GM19239 (cell line): ENCODE results near the gene DYNC1LI1.
"Not testable (repeated sequence)": the region's sequence is repeated elsewhere in the genome, so short reads cannot be mapped to it uniquely, and the experiment has no call there.

Source experiments
- DNase-seq: peaks from one replicate; pipeline ENCODE4 v3.0.0; 2011; ENCODE audit warnings: low spot score; ENCODE audit not compliant: insufficient read length
- FAIRE-seq: peaks from 2 replicates; lab custom pipeline; 2011; peaks lifted over from hg19 to GRCh38; lab: Jason Lieb, UNC

The DYNC1LI1 gene

DNA sequence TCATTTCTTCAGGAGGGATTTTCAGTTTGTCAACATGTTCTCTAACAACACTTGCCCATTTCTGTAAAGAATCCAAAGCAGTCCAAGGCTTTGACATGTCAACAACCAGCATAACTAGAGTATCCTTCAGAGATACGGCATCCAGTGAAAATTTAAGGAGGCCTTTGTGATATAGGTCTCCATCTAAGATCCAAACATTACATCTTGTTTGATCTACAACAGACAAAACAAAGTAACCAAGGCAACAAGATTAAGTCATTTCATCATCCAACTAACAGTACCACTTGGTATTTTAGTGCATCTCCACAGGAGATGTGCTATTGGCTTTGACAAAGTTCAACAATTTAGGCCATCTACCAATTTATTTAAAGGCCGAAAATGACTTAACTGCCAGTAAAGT lies 25.8 kb downstream of the DYNC1LI1 start:
- no peak for DNase-seq
- FAIRE-seq: no peak

DNA sequence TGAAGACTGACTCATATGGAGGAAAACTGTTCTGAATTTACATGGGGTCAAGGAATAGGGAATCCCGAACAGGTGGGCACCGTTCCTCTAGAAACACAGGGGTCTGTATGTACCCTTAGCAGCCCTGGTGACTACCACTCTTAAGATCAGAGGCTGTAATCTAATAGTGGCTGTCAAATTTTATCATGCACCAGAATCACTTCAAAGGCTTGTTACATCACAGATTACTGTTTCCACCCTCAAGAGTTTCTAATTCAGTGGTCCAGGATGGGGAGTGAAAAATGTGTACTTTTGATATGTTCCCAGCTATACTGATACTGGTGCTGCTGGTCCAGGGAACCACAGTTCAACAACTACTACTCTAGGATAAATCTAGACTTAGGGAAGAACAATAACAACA lies 27.9 kb downstream of the DYNC1LI1 start:
- DNase-seq (no peak), FAIRE-seq (peak; percentile 70)

DNA sequence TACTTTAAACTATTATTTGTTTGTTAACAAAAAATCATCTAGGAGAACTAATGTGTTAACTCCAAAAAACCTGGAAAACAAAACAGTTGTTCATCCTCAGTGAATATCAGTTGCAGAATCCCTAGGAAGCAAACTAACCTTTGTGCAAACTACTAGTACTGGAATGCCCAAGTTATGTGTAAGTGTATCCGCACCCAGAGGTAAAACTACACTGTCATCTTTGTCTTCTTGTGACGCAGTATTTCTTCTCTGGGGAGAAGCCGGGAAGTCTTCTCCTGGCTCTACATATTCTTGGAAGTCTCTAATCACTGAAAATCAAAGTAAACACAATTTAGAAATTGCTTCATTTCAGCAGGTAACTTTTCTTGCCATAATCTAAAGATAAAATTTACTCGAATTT lies 29.8 kb downstream of the DYNC1LI1 start:
- DNase-seq (no peak), FAIRE-seq (no peak)

DNA sequence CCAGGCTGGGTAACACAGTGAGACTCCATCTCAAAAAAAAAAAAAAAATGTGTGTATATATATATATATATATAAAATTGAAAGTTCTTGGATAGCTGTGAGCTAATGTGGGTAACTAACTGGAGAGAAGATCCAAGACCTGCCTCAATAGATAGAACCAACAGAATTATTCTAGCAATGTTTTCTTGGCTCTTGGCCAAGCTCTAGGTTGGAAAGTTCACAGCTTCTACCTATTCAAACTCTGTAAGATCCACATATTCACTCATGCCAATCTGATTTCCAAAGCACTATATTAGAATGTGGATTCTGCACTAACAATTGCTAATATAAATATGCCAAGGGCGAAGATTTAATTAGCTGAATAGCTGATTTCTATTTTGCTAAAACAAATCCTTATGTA lies 38.2 kb downstream of the DYNC1LI1 start:
- DNase-seq (no peak), FAIRE-seq (no peak)

DNA sequence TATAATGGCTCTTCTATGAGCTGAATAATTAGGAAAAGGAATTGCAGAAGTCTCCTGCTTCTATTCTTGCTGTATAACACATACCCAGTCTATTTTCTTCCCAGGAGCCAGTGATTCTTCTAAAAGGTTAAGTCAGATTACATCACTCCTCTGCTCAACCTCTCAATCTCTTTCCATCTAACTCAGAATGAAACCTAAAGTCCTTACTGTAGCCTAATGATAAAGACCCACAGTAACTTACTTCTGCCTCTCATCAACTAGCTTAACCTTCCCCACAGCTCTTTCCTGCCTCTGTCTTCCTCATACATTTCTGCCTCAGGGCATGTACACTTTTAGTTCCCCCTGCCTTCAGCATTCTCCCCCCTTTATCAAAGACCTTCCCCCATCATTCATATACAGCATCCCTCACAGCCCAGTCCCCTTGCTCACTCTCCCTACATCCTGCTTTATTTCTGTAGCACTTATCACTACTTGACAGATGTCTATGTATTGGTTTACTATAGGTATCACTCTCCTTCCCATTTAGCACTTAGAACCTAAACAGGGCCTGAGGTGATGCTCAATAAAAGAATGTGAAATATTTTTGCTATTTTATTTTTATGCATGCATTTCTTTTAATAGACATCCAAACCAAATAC lies 39.5 kb downstream of the DYNC1LI1 start:
- no peak for DNase-seq
- FAIRE-seq: no peak

DNA sequence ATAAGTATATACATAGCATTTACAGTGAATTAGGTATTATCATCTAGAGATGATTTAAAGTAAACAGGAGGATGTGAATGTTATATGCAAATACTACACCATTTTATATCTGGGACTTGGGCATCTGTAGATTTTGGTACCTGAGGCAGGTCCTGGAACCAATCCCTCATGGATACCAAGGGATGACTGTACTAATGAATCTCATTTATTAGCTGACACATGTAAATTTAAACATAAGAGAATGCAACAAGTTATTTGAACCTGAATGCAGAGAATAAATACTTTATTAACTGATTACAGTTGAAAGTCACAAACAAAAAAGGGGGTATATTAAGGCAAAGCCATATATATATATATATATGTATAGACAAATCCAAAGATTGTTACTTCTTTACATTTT lies 44.9 kb downstream of the DYNC1LI1 start:
- no peak for FAIRE-seq

DNA sequence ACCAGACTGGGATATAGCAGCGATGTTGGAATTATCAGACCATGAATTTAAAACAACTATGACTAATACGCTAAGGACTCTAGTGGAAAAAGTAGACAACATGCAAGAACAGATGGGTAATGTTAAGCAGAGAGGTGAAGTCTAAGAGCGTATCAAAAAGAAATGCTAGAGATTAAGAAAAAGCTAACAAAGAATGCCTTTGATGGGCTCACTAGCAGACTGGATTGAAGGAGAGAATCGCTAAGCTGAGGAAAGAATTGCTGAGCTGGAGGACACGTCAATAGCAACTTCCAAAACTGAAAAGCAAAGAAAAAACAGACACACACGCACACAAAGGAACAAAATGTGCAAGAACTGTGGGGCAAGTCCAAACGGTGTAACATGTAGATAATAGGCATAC lies 48.0 kb downstream of the DYNC1LI1 start:
- FAIRE-seq: peak; percentile 21
- DNase-seq: no peak

More for the DNA sequence above, 44.9 kb downstream of the DYNC1LI1 start:
- no peak for DNase-seq

DNA sequence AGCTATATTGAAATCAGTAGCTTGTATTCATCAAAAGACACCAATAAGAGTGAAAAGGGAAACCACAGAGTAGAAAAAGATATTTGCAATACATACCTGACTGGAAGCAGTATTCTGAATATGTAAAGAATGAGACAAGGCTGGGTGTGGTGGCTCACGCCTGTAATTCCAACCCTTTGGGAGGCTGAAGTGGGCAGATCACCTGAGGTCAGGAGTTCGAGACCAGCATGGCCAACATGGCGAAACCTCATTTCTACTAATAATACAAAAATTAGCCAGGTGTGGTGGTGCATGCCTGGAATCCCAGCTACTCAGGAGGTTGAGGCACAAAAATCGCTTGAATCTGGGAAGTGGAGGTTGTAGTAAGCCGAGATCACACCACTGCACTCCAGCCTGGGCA lies 51.7 kb downstream of the DYNC1LI1 start:
- DNase-seq, FAIRE-seq: not testable (repeated sequence)

DNA sequence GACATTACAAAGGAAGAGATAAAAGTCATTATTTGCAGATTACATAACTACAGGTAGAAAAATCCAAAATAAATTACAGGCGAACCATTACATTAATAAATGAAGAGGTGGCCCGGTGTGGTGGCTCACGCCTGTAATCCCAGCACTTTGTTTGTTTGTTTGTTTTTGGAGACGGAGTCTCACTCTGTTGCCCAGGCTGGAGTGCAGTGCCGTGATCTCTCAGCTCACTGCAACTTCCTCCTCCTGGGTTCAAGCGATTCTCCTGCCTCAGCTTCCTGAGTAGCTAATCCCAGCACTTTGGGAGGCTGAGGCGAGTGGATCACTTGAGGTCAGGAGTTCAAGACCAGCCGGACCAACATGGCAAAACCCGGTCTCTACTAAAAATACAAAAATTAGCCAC lies 53.9 kb downstream of the DYNC1LI1 start:
- not testable (repeated sequence) for FAIRE-seq, DNase-seq

DNA sequence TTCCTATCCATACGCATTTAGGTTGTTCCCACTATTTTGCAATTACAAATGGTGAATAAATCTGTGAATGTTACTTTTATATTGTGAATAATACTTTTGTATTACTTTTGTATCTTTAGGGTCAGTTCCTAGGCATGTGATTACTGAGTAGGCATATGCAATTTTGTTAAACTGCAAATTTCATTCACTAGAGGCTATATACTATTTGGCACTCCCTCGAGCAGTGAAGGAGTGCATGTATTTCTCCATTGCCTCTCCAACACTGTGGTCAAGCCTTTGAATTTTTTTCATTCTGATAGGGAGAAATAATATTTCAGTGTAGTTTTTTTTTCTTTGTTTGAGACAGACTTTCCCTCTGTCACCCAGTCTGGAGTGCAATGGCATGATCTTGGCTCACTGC lies 59.7 kb downstream of the DYNC1LI1 start:
- FAIRE-seq (no peak), DNase-seq (no peak)

DNA sequence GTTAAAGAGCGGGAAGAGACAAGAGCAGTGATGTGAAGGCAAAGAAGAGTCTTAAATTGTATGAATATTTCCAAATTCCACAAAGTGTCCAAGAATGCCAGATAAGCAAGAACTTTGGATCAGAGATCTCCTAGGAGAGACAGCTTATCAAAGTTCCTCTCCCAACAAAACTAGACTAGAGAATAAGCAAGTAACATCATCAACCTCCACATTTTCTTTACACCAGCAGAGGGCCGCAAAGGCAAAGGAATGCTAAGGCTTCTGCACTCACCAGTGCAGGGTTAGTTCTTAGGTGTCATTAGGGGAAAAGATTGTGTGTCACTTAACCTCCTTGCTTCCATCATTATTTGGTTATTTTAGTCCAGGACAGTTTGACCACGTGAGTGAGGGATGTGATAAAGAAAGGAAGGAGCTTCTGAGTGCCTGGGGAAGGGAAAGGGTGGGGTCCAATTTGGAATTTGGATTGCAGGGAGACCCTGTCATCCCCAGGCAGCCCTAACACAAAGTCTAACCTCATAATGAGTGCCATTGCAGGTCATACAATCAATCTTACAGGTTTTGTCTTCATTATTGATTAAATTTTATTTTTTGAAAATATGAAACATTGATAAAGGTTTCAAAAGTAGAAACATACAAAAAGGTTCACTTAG lies 60.5 kb downstream of the DYNC1LI1 start:
- FAIRE-seq: peak; percentile 96

DNA sequence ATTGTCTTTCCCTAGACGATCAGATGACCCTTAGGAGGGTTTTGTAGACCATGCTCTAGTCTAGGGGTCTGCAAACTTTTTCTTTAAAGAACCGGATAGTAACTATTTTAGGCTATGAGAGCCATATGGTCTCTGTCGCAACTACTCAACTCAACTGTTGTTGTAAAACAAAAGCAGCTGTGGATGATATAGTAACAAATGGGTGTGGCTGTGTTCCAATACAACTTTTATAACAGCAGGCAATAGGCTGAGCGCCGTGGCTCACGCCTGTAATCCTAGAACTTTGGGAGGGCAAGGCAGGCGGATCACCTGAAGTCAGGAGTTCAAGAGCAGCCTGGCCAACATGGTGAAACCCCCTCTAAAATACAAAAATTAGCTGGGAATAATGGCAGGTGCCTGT lies 61.9 kb downstream of the DYNC1LI1 start:
- DNase-seq: no peak
- FAIRE-seq: no peak

More for the DNA sequence above, 60.5 kb downstream of the DYNC1LI1 start:
- DNase-seq: peak; percentile 46

DNA sequence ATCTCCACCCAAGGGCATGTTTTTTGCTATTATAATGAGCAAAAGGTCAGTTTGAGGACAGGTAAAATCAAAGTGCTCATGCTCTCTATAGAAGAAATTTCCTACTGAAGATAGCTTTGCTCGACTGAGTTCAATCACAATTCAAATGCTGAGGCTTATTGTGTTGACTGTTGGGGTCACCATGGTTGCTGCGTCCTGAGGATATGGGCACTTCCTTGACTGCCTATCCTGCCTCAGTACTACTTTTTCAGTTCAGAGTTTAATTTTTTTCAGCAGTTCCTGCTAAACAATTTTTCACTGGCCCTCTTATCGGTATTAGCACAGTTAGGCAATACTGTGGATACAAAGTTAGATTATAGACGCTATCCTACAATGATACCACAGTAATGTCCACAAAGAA lies 64.2 kb downstream of the DYNC1LI1 start:
- FAIRE-seq: no peak

DNA sequence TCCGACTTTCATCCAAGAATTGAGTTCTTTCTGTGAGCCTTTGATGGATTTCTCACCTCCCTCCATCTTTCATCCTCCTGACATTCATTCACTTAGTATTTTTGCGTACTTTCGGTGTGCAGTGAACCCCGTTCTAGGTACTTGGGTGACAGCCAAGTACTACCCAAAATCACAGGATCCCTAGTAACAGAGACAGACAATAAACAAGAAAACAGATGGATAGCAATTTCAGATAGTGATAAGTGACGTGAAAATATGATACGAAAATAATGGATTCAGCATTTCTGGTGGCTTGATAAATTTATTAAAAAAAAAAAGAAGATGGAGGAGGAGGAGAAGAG lies 67.7 kb downstream of the DYNC1LI1 start:
- FAIRE-seq: peak; percentile 52
- no peak for DNase-seq

More for the DNA sequence above, 64.2 kb downstream of the DYNC1LI1 start:
- DNase-seq: no peak

DNA sequence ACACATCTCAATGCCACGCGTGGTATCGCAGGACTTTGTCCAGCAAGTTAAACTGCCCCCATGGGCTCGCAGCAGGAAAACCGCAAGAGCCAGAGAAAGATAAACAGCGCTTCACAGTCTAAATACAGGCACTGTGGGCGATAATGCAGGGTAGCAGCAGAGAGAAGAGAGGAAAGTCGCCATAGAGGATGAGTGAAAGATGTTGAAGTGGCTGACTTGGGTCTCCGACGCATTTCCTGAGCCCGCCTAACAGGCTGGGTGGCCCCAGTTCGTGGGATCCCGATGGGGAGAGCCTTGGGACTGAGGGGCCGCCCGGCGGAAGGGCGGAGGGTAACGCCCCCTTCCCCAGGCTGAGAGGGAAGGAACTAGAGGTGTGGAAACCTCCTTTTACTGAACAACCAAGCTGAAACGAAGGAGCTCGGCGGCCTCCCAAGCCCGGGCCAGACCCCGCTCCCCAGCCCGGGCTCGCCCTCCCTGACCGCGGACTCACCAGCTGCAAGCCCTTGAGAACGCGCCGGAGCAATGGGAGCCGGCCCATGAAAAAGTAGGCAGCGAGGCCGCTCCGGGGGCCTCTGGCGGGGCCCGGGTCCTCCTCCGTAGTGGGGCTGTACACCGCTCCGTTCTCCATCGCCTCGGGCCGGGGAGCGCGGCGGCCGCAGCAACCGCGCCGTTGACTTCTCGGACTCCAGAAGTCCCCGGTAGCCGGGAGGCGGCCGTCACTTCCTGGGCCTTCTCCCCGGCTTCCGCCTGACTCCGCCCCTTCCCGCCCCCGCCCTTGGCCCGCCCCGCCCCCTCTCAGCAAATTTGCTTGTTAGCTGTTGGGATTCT lies 68.3 kb downstream of the DYNC1LI1 start, which contains the start of gene CMTM6:
Gene CMTM6 (minus strand): TSS at position 735 of the 828 bp plus-strand sequence. CDS start 107 bp downstream, at position 628.
- DNase-seq (peak; percentile 76), FAIRE-seq (peak; percentile 96)

DNA sequence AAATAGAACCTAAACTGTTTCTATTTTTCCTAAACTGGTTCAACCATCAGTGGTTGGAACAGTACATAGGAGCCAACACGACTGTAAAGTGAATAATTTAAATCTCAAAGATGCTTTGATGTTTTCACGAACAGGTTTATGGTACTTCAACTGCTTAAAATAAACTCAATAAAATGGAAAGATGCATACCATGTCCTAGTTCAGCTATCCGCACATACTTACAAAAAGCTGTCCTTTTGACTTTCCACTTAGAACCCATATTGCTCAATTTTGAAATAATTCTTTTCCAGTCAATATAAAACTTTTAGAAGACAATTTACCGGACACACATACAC lies 68.9 kb downstream of the DYNC1LI1 start:
- FAIRE-seq (no peak), DNase-seq (no peak)

DNA sequence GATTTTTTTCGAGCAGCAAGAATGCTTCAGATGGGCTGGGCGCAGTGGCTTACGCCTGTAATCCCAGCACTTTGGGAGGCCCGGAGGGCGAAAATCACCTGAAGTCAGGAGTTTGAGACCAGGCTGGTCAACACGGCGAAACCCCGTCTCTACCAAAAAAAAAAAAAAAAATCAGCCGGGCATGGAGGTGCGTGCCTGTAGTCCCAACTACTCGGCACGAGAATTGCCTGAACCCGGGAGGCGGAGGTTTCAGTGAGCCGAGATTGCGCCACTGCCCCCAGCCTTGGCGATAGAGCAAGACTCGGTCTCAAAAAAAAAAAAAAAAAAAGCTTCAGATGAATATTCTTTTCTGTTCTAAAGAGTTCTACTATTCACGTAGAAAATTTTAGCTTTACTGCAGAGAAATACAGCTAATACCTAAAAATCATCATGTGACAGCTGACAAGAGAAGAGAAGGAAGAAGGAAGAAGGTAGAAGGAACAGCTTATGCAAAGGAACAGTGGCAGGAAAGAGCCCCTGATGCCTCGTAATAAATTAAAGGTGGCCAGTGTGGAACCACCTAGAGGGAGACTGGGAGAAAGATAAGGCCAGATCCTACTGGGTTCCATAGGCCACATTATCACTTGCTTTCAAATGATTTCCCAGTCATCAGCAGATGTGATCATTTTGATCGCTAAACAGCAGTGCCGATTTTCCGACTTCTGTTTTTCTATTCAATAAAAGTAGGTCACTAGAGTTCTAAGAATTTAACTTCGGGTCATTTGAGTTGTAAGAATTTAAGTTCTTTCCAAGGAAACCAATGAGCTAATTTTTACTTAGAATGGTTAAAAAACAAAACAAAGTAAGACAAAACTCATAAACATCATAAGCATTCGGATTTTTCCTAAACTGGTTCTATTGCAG lies 69.5 kb downstream of the DYNC1LI1 start:
- DNase-seq (no peak), FAIRE-seq (peak; percentile 23)

DNA sequence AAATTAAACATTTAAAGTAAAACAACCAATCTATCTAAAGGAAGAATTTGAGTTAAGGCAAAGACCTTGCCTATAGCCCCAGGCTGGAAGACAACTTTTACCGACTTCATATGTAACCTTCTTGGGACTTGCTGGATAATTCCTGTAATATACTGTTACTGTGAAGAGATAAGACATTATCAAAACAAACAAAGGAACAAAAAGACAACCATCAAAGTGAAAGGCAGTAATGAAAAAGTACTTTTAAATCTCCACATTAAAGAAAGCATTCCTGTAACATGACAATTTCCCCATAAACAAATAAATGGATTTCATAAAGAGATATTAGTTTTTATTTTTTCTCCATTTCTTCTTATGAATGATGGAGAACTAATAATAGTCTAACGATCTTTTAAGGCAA lies 70.4 kb downstream of the DYNC1LI1 start:
- DNase-seq: no peak
- no peak for FAIRE-seq

DNA sequence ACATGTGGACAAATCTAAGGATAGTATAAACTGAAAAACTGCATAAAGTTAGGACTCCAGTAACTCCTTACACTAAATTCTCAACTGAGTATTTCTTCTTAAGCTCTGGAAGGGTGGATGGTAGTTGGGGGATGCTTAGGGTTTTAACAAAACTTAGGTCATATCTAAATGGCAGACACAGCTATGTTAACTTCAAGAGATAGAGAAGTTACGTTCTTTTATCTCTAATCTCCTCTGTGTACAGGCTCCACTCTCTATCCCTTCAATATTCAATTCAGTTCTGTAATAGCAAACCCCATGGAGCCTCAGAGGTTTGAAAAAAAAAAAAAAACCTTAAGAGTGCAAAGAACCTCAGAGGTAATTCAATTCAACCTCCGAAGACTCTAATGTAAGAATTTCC lies 71.1 kb downstream of the DYNC1LI1 start:
- DNase-seq: no peak
- FAIRE-seq: no peak

DNA sequence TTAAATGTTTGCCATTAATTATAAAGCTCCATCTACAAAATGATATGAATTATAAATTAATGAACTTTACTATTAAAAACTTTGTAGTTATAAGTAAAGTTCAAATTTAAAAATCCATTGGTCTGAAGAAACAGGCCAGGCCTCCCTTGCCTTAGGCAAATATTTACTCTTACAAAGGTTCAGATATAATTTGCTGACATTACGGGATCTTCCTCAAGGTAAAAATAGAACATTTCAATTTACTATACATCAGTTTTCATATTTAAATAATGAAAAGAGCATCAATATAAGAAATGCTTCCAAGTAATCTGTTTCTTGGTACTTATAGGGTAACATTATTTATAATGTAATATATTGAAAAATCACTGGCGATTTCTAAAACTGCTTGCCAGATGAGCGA lies 71.7 kb downstream of the DYNC1LI1 start:
- FAIRE-seq (no peak), DNase-seq (no peak)
